Parietal lobe (tissue), 1 donor: ENCODE measurements around the gene SMOC2. TPM values are rescaled to one million over a fixed set of nuclear protein-coding genes. Genes with fewer than 3 reads are reported as not detected.

Experiments
- total RNA-seq: library from RNA; depleted of rRNA; stranded (reverse); fragments of >200 nt; gene quantifications from one replicate; pipeline ENCODE4 v1.2.3, GENCODE V29; 2014

Gene SMOC2
- total RNA-seq, result 1.3 TPM

GRCh38 chr6:168440520-168441433 lies at the start of gene SMOC2:
Gene SMOC2, plus strand, starts transcription at chr6:168441184. Its CDS starts 187 bp downstream, at chr6:168441371.

Other genes starting within 250 kb of the SMOC2 start
- 1.3 TPM for gene DACT2, start 121.4 kb upstream of the SMOC2 start, total RNA-seq